ENCODE measurements around the gene CCL22. TPM values are rescaled to one million over a fixed set of nuclear protein-coding genes. Genes with fewer than 3 reads are reported as not detected.

Gene CCL22
- polyA plus RNA-seq, 1 donor from 2014 or later = not detected

DNA sequence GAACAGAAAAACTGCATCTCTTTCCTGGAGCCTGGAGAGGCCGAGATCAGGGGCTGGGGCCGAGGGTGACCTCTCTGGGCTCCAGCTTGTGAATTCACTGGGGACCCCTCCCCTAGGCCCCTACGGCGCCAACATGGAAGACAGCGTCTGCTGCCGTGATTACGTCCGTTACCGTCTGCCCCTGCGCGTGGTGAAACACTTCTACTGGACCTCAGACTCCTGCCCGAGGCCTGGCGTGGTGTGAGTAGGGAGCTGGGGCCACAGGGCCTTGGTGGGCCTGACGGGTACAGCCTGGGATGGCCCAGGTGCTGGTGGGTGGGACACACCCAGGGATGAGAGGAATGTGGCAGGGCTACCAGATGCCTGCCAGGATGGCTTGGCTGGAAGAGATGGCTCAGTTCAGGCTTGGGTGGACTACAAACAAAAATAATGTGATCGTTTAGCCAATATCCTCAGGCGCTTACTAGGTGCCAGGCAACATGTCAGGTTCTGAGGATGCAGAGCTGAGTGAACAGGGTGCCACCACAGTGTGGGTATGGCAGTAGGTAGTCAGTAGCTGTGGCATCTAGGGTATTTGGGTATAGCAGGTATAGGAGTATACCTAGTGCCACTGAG is 1.8 kb downstream of the CCL22 start:
- Histone ChIP-seq H3K27me3 (ENCODE audit: insufficient read depth, low read depth, low read length) (no peaks in the 10 kb centered on the region), H3K9me3 (ENCODE audit: low read length) (no peaks in the 10 kb centered on the region), H3K9me2 (ENCODE audit: insufficient read depth, low read length) (no peaks in the 10 kb centered on the region), H3K36me3 (ENCODE audit: insufficient read depth, low read length) (no peaks in the 10 kb centered on the region), H3K4me2 (ENCODE audit: low read length) (no peak overlapping the region), H3F3A (ENCODE audit: insufficient read depth, low read length, poor library complexity, severe bottlenecking) (no peaks in the 10 kb centered on the region), H3K9ac (ENCODE audit: low read length) (no peak overlapping the region), H2AFZ (ENCODE audit: low read depth, low read length) (no peak overlapping the region), H4K20me1 (ENCODE audit: insufficient read depth) (no peaks in the 10 kb centered on the region), H3K79me2 (replicated peaks; ENCODE audit: insufficient read depth, low read length) (no peaks in the 10 kb centered on the region), H3K27ac (ENCODE audit: low read length) (no peak overlapping the region), H3K4me3 (ENCODE audit: low read length) (no peak overlapping the region)
- TF ChIP-seq MXI1 (conservative IDR thresholded peaks at IDR 0.05; ENCODE audit: poor library complexity, severe bottlenecking) = no peak
- no peak for TF ChIP-seq EZH2 (IDR thresholded peaks at IDR 0.05; ENCODE audit: borderline replicate concordance, insufficient read depth, low read length, poor library complexity, severe bottlenecking)
- TF ChIP-seq RAD21 (conservative IDR thresholded peaks at IDR 0.05) = no peak
- TF ChIP-seq SMC3 (conservative IDR thresholded peaks at IDR 0.05; ENCODE audit: poor library complexity) = no peak
- no peak for TF ChIP-seq POLR2AphosphoS5 (IDR thresholded peaks at IDR 0.05)
- TF ChIP-seq, protein P1, sequence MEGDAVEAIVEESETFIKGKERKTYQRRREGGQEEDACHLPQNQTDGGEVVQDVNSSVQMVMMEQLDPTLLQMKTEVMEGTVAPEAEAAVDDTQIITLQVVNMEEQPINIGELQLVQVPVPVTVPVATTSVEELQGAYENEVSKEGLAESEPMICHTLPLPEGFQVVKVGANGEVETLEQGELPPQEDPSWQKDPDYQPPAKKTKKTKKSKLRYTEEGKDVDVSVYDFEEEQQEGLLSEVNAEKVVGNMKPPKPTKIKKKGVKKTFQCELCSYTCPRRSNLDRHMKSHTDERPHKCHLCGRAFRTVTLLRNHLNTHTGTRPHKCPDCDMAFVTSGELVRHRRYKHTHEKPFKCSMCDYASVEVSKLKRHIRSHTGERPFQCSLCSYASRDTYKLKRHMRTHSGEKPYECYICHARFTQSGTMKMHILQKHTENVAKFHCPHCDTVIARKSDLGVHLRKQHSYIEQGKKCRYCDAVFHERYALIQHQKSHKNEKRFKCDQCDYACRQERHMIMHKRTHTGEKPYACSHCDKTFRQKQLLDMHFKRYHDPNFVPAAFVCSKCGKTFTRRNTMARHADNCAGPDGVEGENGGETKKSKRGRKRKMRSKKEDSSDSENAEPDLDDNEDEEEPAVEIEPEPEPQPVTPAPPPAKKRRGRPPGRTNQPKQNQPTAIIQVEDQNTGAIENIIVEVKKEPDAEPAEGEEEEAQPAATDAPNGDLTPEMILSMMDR (IDR thresholded peaks at IDR 0.05; ENCODE audit: poor library complexity, severe bottlenecking) = no peak

DNA sequence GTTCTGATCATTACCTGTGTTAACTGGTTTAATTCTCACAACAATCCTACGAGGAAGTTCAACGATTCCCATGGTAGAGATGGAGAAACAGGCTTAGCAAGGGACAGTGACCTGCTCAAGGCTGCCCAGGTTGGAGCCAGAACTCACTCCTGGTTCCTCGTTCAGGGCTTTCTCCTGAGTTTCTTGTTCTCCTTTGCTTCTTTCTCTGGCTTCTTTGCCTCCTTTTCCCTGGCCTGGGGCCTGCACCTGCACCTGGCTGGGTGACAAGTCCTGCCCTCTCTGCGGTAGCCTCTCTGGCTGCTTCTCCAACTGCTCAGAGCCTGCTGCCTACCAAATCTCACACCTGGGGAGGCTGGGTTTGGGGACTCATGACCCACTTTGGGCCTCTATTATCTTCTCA is 2.8 kb downstream of the CCL22 start:
- no peaks in the 10 kb centered on the region for H3K9me3 ChIP-seq (ENCODE audit: low read length)
- H3K79me2 ChIP-seq (replicated peaks; ENCODE audit: insufficient read depth, low read length) = no peaks in the 10 kb centered on the region
- TF ChIP-seq RAD21 (conservative IDR thresholded peaks at IDR 0.05) = no peak
- no peaks in the 10 kb centered on the region for H3K9me2 ChIP-seq (ENCODE audit: insufficient read depth, low read length)
- no peaks in the 10 kb centered on the region for H3K27me3 ChIP-seq (ENCODE audit: insufficient read depth, low read depth, low read length)
- H3K27ac ChIP-seq (ENCODE audit: low read length) = no peak overlapping the region
- H3K4me2 ChIP-seq (ENCODE audit: low read length) = no peak overlapping the region
- H3K9ac ChIP-seq (ENCODE audit: low read length) = no peak overlapping the region
- H3F3A ChIP-seq (ENCODE audit: insufficient read depth, low read length, poor library complexity, severe bottlenecking) = no peaks in the 10 kb centered on the region
- H3K4me3 ChIP-seq (ENCODE audit: low read length) = no peak overlapping the region
- H2AFZ ChIP-seq (ENCODE audit: low read depth, low read length) = no peak overlapping the region
- H3K36me3 ChIP-seq (ENCODE audit: insufficient read depth, low read length) = no peaks in the 10 kb centered on the region
- H4K20me1 ChIP-seq (ENCODE audit: insufficient read depth) = no peaks in the 10 kb centered on the region

DNA sequence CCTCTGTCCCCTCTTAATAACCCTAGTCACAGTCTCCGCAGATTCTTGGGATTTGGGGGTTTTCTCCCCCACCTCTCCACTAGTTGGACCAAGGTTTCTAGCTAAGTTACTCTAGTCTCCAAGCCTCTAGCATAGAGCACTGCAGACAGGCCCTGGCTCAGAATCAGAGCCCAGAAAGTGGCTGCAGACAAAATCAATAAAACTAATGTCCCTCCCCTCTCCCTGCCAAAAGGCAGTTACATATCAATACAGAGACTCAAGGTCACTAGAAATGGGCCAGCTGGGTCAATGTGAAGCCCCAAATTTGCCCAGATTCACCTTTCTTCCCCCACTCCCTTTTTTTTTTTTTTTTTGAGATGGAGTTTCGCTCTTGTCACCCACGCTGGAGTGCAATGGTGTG is 5.6 kb downstream of the CCL22 start:
- no peak overlapping the region for H3K9ac ChIP-seq (ENCODE audit: low read length)
- no peaks in the 10 kb centered on the region for H3K36me3 ChIP-seq (ENCODE audit: insufficient read depth, low read length)
- H3K4me3 ChIP-seq (ENCODE audit: low read length) = no peak overlapping the region
- no peaks in the 10 kb centered on the region for H4K20me1 ChIP-seq (ENCODE audit: insufficient read depth)
- H3F3A ChIP-seq (ENCODE audit: insufficient read depth, low read length, poor library complexity, severe bottlenecking) = no peaks in the 10 kb centered on the region
- no peak overlapping the region for H3K4me2 ChIP-seq (ENCODE audit: low read length)
- TF ChIP-seq EP300 (conservative IDR thresholded peaks at IDR 0.05; ENCODE audit: poor library complexity, severe bottlenecking) = no peak
- TF ChIP-seq RAD21 (conservative IDR thresholded peaks at IDR 0.05) = no peak
- no peak for TF ChIP-seq MXI1 (conservative IDR thresholded peaks at IDR 0.05; ENCODE audit: poor library complexity, severe bottlenecking)
- TF ChIP-seq TAF1 (IDR thresholded peaks at IDR 0.05; ENCODE audit: low read depth) = no peak
- TF ChIP-seq, protein P1 (IDR thresholded peaks at IDR 0.05; ENCODE audit: poor library complexity, severe bottlenecking) = no peak
- no peak overlapping the region for H2AFZ ChIP-seq (ENCODE audit: low read depth, low read length)
- no peaks in the 10 kb centered on the region for H3K9me3 ChIP-seq (ENCODE audit: low read length)
- no peaks in the 10 kb centered on the region for H3K27me3 ChIP-seq (ENCODE audit: insufficient read depth, low read depth, low read length)
- no peaks in the 10 kb centered on the region for H3K79me2 ChIP-seq (replicated peaks; ENCODE audit: insufficient read depth, low read length)
- no peak overlapping the region for H3K27ac ChIP-seq (ENCODE audit: low read length)
- no peaks in the 10 kb centered on the region for H3K9me2 ChIP-seq (ENCODE audit: insufficient read depth, low read length)
